ENCODE data around the gene RECQL.
"Not testable (repeated sequence)": the region's sequence is repeated elsewhere in the genome, so short reads cannot be mapped to it uniquely, and the experiment has no call there.

RECQL gene

GRCh38 chr12:21433525-21433924, 67.9 kb downstream of the RECQL start:
- Histone ChIP-seq H3K36me3 (ENCODE audit: control insufficient read depth in 4 of 4, insufficient read depth in 4 of 4, low read length in 3 of 4) (no peaks in the 10 kb centered on the region), H3K27me3 (replicated peaks in 2 of 5; ENCODE audit: control insufficient read depth in 4 of 5, insufficient read depth in 5 of 5, low read length in 4 of 5) (peaks cover 0 to 3% (median 0%) of the 10 kb centered on the region in 5 experiments), H3K9me3 (ENCODE audit: control extremely low read depth in 1 of 5, control insufficient read depth in 4 of 5, insufficient read depth in 2 of 5, low read depth in 1 of 5, low read length in 4 of 5) (peaks cover 0 to 3% (median 0%) of the 10 kb centered on the region in 5 experiments), H3K4me1 (ENCODE audit: control extremely low read depth in 1 of 4, control insufficient read depth in 4 of 4, insufficient read depth in 4 of 4, low read length in 3 of 4) (peaks cover 0 to 11% (median 1%) of the 10 kb centered on the region in 4 experiments), H3K4me3 (ENCODE audit: control insufficient read depth in 1 of 7, extremely low read depth in 1 of 7, insufficient read depth in 4 of 7, low read depth in 2 of 7, low read length in 6 of 7) (no peak overlapping the region), H3K27ac (ENCODE audit: insufficient read depth in 1 of 2, low read depth in 1 of 2, low read length in 2 of 2, poor library complexity in 1 of 2, severe bottlenecking in 2 of 2) (no peak overlapping the region)
- ChIA-PET POLR2A (no interaction called here), CTCF (no interaction called here)
- no peak for DNase-seq
- WGBS (ENCODE audit: insufficient coverage), result 100% methylated on average over 1 of the region's 2 CpGs

DNA sequence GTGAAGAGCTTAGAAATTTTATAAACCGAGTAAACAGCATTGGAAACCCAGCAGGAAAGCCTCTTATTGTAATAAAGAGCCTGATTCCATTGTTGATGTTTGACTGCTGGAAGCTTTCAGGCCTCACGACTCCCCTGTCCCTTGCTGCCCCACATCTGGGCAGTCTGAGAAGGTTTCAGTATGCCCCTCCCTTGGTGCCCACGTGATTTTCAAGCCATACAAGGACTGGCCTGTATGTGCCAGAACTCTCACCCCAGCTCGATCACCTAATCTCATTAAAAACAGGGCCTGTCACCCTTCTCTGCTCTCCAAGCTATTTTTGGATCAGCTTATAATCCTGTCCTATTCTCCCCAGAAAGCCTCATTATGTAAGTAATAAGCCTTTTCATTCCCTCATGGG, 71.4 kb downstream of the RECQL start:
- CTCF ChIA-PET, result no interaction called here
- Histone ChIP-seq H3K36me3 (ENCODE audit: control insufficient read depth in 4 of 4, insufficient read depth in 4 of 4, low read length in 3 of 4) (no peaks in the 10 kb centered on the region), H3K9me3 (ENCODE audit: control extremely low read depth in 1 of 5, control insufficient read depth in 4 of 5, insufficient read depth in 2 of 5, low read depth in 1 of 5, low read length in 4 of 5) (no peaks in the 10 kb centered on the region), H3K27me3 (replicated peaks in 2 of 5; ENCODE audit: control insufficient read depth in 4 of 5, insufficient read depth in 5 of 5, low read length in 4 of 5) (peaks cover 0 to 3% (median 0%) of the 10 kb centered on the region in 5 experiments), H3K4me3 (ENCODE audit: control insufficient read depth in 1 of 7, extremely low read depth in 1 of 7, insufficient read depth in 4 of 7, low read depth in 2 of 7, low read length in 6 of 7) (no peak overlapping the region), H3K27ac (ENCODE audit: insufficient read depth in 1 of 2, low read depth in 1 of 2, low read length in 2 of 2, poor library complexity in 1 of 2, severe bottlenecking in 2 of 2) (no peak overlapping the region), H3K4me1 (ENCODE audit: control extremely low read depth in 1 of 4, control insufficient read depth in 4 of 4, insufficient read depth in 4 of 4, low read length in 3 of 4) (no peaks in the 10 kb centered on the region)
- 83% methylated on average over 4 of the region's 4 CpGs for WGBS (ENCODE audit: insufficient coverage)
- POLR2A ChIA-PET, result interaction anchor here (0.5 kb wide), 1 partner anchor 180 kb away, joined by 3 read pairs; no protein-coding TSS in a partner anchor
- no peak for DNase-seq

DNA sequence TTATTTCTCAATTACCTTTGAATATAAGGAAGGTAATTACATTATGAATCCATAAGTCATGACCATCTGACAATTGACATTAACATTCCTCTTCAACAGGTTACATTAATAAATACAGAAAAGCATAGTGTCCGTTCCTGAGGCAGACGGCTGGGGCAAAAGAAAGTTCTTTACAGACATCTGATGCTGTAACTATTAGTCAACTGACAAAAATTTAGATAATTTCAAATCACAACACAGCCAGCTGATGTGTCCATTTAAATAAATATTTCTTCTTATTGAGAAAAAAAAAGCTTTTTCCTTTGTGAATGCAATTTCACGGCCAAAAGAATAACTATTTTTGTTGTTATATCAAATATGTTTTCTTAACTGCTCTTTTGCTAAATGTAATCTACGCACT, 73.2 kb downstream of the RECQL start:
- no CpG with 5 or more reads among the region's 4 CpGs for WGBS (ENCODE audit: insufficient coverage)

GRCh38 chr12:21419009-21419699, 82.3 kb downstream of the RECQL start:
- DNase-seq; H3K36me3 ChIP-seq (ENCODE audit: control insufficient read depth in 4 of 4, insufficient read depth in 4 of 4, low read length in 3 of 4); H3K4me1 ChIP-seq (ENCODE audit: control extremely low read depth in 1 of 4, control insufficient read depth in 4 of 4, insufficient read depth in 4 of 4, low read length in 3 of 4); H3K27ac ChIP-seq (ENCODE audit: insufficient read depth in 1 of 2, low read depth in 1 of 2, low read length in 2 of 2, poor library complexity in 1 of 2, severe bottlenecking in 2 of 2); CTCF ChIA-PET; POLR2A ChIA-PET; H3K9me3 ChIP-seq (ENCODE audit: control extremely low read depth in 1 of 5, control insufficient read depth in 4 of 5, insufficient read depth in 2 of 5, low read depth in 1 of 5, low read length in 4 of 5); H3K27me3 ChIP-seq (replicated peaks in 2 of 5; ENCODE audit: control insufficient read depth in 4 of 5, insufficient read depth in 5 of 5, low read length in 4 of 5); H3K4me3 ChIP-seq (ENCODE audit: control insufficient read depth in 1 of 7, extremely low read depth in 1 of 7, insufficient read depth in 4 of 7, low read depth in 2 of 7, low read length in 6 of 7): not testable (repeated sequence)
- 94% methylated on average over 20 of the region's 30 CpGs for WGBS (ENCODE audit: insufficient coverage)

More for the DNA sequence above, 73.2 kb downstream of the RECQL start:
- POLR2A ChIA-PET, result no interaction called here
- no peak overlapping the region for H3K27ac ChIP-seq (ENCODE audit: insufficient read depth in 1 of 2, low read depth in 1 of 2, low read length in 2 of 2, poor library complexity in 1 of 2, severe bottlenecking in 2 of 2)
- DNase-seq, result no peak
- no peaks in the 10 kb centered on the region for H3K9me3 ChIP-seq (ENCODE audit: control extremely low read depth in 1 of 5, control insufficient read depth in 4 of 5, insufficient read depth in 2 of 5, low read depth in 1 of 5, low read length in 4 of 5)
- H3K36me3 ChIP-seq (ENCODE audit: control insufficient read depth in 4 of 4, insufficient read depth in 4 of 4, low read length in 3 of 4), result no peaks in the 10 kb centered on the region
- CTCF ChIA-PET, result no interaction called here
- no peaks in the 10 kb centered on the region for H3K27me3 ChIP-seq (replicated peaks in 2 of 5; ENCODE audit: control insufficient read depth in 4 of 5, insufficient read depth in 5 of 5, low read length in 4 of 5)
- no peaks in the 10 kb centered on the region for H3K4me1 ChIP-seq (ENCODE audit: control extremely low read depth in 1 of 4, control insufficient read depth in 4 of 4, insufficient read depth in 4 of 4, low read length in 3 of 4)
- no peak overlapping the region for H3K4me3 ChIP-seq (ENCODE audit: control insufficient read depth in 1 of 7, extremely low read depth in 1 of 7, insufficient read depth in 4 of 7, low read depth in 2 of 7, low read length in 6 of 7)

Measured in common myeloid progenitor, CD34-positive (primary cell).